ENCODE data around the gene ATG13.

Gene ATG13

DNA sequence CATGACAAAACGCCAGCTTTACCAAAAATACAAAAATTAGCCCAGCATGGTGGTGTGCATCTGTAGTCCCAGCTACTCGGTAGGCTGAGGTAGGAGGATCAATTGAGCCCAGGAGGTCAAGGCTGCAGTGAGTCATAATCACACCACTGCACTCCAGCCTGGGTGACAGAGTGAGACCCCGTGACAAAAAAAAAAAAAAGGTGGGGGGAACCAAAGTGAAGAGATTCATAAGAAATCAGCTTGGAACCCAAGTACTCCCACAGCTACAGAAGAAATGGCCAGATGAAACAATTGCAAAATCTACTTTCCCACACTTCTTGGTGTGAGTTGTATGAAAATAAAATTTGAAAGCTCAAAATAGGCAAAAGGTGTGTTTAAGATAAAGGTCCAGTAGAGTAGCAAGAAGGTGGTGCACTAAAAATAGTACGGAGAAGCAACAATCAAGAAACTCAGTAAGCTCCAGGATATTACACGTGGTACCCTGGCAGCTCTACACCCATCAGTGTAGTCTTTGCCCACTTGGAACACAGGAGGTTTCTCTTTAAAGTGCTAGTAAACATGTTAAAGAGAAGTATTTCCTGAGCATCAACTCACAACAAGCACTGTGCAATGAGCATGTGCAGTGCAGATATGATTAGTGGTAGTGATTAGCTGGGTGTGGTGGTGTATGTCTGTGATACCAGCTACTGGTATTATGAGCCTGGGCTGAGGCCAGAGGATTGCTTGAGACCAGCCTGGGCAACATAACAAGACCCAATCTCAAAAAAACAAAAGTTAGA is 5.6 kb upstream of the ATG13 start:
- TF ChIP-seq, protein P1, sequence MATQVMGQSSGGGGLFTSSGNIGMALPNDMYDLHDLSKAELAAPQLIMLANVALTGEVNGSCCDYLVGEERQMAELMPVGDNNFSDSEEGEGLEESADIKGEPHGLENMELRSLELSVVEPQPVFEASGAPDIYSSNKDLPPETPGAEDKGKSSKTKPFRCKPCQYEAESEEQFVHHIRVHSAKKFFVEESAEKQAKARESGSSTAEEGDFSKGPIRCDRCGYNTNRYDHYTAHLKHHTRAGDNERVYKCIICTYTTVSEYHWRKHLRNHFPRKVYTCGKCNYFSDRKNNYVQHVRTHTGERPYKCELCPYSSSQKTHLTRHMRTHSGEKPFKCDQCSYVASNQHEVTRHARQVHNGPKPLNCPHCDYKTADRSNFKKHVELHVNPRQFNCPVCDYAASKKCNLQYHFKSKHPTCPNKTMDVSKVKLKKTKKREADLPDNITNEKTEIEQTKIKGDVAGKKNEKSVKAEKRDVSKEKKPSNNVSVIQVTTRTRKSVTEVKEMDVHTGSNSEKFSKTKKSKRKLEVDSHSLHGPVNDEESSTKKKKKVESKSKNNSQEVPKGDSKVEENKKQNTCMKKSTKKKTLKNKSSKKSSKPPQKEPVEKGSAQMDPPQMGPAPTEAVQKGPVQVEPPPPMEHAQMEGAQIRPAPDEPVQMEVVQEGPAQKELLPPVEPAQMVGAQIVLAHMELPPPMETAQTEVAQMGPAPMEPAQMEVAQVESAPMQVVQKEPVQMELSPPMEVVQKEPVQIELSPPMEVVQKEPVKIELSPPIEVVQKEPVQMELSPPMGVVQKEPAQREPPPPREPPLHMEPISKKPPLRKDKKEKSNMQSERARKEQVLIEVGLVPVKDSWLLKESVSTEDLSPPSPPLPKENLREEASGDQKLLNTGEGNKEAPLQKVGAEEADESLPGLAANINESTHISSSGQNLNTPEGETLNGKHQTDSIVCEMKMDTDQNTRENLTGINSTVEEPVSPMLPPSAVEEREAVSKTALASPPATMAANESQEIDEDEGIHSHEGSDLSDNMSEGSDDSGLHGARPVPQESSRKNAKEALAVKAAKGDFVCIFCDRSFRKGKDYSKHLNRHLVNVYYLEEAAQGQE (IDR thresholded peaks at IDR 0.05; ENCODE audit: insufficient replicate concordance, low read depth), result no peak
- TF ChIP-seq POLR2AphosphoS5 (IDR thresholded peaks at IDR 0.05; ENCODE audit: low read depth) (no peak), GABPA (IDR thresholded peaks at IDR 0.05; ENCODE audit: low read depth) (no peak), SPI1 (IDR thresholded peaks at IDR 0.05; ENCODE audit: borderline replicate concordance, low read depth) (no peak)
- TF ChIP-seq, protein P2, sequence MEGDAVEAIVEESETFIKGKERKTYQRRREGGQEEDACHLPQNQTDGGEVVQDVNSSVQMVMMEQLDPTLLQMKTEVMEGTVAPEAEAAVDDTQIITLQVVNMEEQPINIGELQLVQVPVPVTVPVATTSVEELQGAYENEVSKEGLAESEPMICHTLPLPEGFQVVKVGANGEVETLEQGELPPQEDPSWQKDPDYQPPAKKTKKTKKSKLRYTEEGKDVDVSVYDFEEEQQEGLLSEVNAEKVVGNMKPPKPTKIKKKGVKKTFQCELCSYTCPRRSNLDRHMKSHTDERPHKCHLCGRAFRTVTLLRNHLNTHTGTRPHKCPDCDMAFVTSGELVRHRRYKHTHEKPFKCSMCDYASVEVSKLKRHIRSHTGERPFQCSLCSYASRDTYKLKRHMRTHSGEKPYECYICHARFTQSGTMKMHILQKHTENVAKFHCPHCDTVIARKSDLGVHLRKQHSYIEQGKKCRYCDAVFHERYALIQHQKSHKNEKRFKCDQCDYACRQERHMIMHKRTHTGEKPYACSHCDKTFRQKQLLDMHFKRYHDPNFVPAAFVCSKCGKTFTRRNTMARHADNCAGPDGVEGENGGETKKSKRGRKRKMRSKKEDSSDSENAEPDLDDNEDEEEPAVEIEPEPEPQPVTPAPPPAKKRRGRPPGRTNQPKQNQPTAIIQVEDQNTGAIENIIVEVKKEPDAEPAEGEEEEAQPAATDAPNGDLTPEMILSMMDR (IDR thresholded peaks at IDR 0.05; ENCODE audit: insufficient read depth, low read length), result no peak
- H3K4me3 ChIP-seq (replicated peaks; ENCODE audit: insufficient read depth, low read length), result no peak overlapping the region
- no peak overlapping the region for H3K27ac ChIP-seq (replicated peaks)
- H3K27me3 ChIP-seq (ENCODE audit: insufficient read depth, poor library complexity, severe bottlenecking), result no peaks in the 10 kb centered on the region
- DNase-seq (ENCODE audit: low read depth in 1 of 2, low spot score in 1 of 2), result no peak

DNA sequence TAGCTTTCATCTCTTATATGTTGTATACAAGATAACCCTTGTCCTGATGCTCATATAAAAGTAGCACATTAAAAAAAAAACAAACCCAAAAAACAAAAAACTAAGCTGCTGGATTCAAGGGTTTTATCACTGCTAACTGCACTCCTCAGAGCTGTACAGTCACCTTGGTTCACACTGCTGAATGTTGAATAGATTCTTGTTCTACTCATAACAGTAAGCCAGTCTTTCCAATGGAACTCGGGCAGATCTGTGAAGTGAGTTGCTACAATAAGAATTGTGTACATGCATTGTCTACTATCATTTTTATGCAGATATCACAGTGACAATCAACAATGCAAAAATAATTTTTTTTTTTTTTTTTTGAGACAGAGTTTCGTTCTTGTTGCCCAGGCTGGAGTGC is 5.0 kb upstream of the ATG13 start:
- H3K4me3 ChIP-seq (replicated peaks; ENCODE audit: insufficient read depth, low read length), result no peak overlapping the region
- no peaks in the 10 kb centered on the region for H3K27me3 ChIP-seq (ENCODE audit: insufficient read depth, poor library complexity, severe bottlenecking)
- no peak for DNase-seq (ENCODE audit: low read depth in 1 of 2, low spot score in 1 of 2)
- H3K27ac ChIP-seq (replicated peaks), result no peak overlapping the region
- TF ChIP-seq GABPA (IDR thresholded peaks at IDR 0.05; ENCODE audit: low read depth) (no peak), SPI1 (IDR thresholded peaks at IDR 0.05; ENCODE audit: borderline replicate concordance, low read depth) (no peak), POLR2AphosphoS5 (IDR thresholded peaks at IDR 0.05; ENCODE audit: low read depth) (no peak)
- TF ChIP-seq, protein P2 (IDR thresholded peaks at IDR 0.05; ENCODE audit: insufficient read depth, low read length), result no peak
- TF ChIP-seq, protein P1 (IDR thresholded peaks at IDR 0.05; ENCODE audit: insufficient replicate concordance, low read depth), result no peak

GRCh38 chr11:46615756-46616155 is 1.6 kb upstream of the ATG13 start:
- Histone ChIP-seq H3K27ac (replicated peaks) (no peak overlapping the region), H3K4me3 (replicated peaks; ENCODE audit: insufficient read depth, low read length) (no peak overlapping the region), H3K27me3 (ENCODE audit: insufficient read depth, poor library complexity, severe bottlenecking) (no peaks in the 10 kb centered on the region)
- TF ChIP-seq, protein P2 (IDR thresholded peaks at IDR 0.05; ENCODE audit: insufficient read depth, low read length), result no peak
- TF ChIP-seq POLR2AphosphoS5 (IDR thresholded peaks at IDR 0.05; ENCODE audit: low read depth), result no peak
- TF ChIP-seq SPI1 (IDR thresholded peaks at IDR 0.05; ENCODE audit: borderline replicate concordance, low read depth), result no peak
- no peak for TF ChIP-seq GABPA (IDR thresholded peaks at IDR 0.05; ENCODE audit: low read depth)
- TF ChIP-seq, protein P1 (IDR thresholded peaks at IDR 0.05; ENCODE audit: insufficient replicate concordance, low read depth), result no peak
- no peak for DNase-seq (ENCODE audit: low read depth in 1 of 2, low spot score in 1 of 2)
